ENCODE measurements around the gene THPO. TPM values are rescaled to one million over a fixed set of nuclear protein-coding genes. Genes with fewer than 3 reads are reported as not detected.

Gene THPO
- total RNA-seq, 6 donors from 2014 or later = 0.14 to 0.84 TPM; not detected in 4

GRCh38 chr3:184353546-184353941, 24.5 kb downstream of the THPO start:
- Histone ChIP-seq H3K4me1 (no peaks in the 10 kb centered on the region), H3K9me3 (no peaks in the 10 kb centered on the region), H3K4me3 (no peak overlapping the region), H3K36me3 (peaks cover 0 to 17% (median 0%) of the 10 kb centered on the region in 4 donors), H3K27ac (no peak overlapping the region), H3K27me3 (no peaks in the 10 kb centered on the region)
- TF ChIP-seq EP300 (IDR thresholded peaks at IDR 0.05) = no peak
- no peak for TF ChIP-seq POLR2AphosphoS5 (IDR thresholded peaks at IDR 0.05)
- TF ChIP-seq POLR2A (IDR thresholded peaks at IDR 0.05) = no peak
- no peak for TF ChIP-seq CTCF (IDR thresholded peaks at IDR 0.05)
- no peak for ATAC-seq (ENCODE audit: low FRiP score in 2 of 2)
- WGBS, 2 donors = 91 to 100% methylated on average over 5 to 11 of the region's 11 CpGs
- DNase-seq = no peak

- H3K27ac ChIP-seq = no peak overlapping the region
- H3K36me3 ChIP-seq = peaks cover 0 to 17% (median 0%) of the 10 kb centered on the region in 4 donors
- DNase-seq = no peak
- no peak overlapping the region for H3K4me3 ChIP-seq
- TF ChIP-seq POLR2AphosphoS5 (IDR thresholded peaks at IDR 0.05) (no peak), EP300 (IDR thresholded peaks at IDR 0.05) (no peak), CTCF (IDR thresholded peaks at IDR 0.05) (no peak), POLR2A (IDR thresholded peaks at IDR 0.05) (no peak)
- H3K27me3 ChIP-seq = no peaks in the 10 kb centered on the region
- no peaks in the 10 kb centered on the region for H3K4me1 ChIP-seq
- no peak for ATAC-seq (ENCODE audit: low FRiP score in 2 of 2)
- no peaks in the 10 kb centered on the region for H3K9me3 ChIP-seq
- 93 to 100% methylated on average over 1 to 6 of the region's 11 CpGs for WGBS, 2 donors
Measured at GRCh38 chr3:184352897-184353545, 25.0 kb downstream of the THPO start.

- no peak overlapping the region for H3K27ac ChIP-seq
- H3K4me1 ChIP-seq = no peaks in the 10 kb centered on the region
- WGBS, 2 donors = 84 to 91% methylated on average over 15 of the region's 15 CpGs
- TF ChIP-seq POLR2AphosphoS5 (IDR thresholded peaks at IDR 0.05) = no peak
- no peak for TF ChIP-seq POLR2A (IDR thresholded peaks at IDR 0.05)
- no peak for TF ChIP-seq EP300 (IDR thresholded peaks at IDR 0.05)
- no peak for TF ChIP-seq CTCF (IDR thresholded peaks at IDR 0.05)
- ATAC-seq (ENCODE audit: low FRiP score in 2 of 2) = peak in 1 of 2 donors; percentile 15
- no peak for DNase-seq
- H3K9me3 ChIP-seq = no peaks in the 10 kb centered on the region
- H3K4me3 ChIP-seq = no peak overlapping the region
- peaks cover 0 to 11% (median 0%) of the 10 kb centered on the region in 4 donors for H3K36me3 ChIP-seq
- H3K27me3 ChIP-seq = no peaks in the 10 kb centered on the region
Measured at GRCh38 chr3:184352149-184352785, 25.7 kb downstream of the THPO start.

GRCh38 chr3:184351511-184352148, 26.4 kb downstream of the THPO start:
- no peak overlapping the region for H3K27ac ChIP-seq
- ATAC-seq (ENCODE audit: low FRiP score in 2 of 2) = no peak

GRCh38 chr3:184350618-184351017, 27.4 kb downstream of the THPO start:
- ATAC-seq (ENCODE audit: low FRiP score in 2 of 2) (no peak), DNase-seq (no peak)
- H3K4me3 ChIP-seq = no peak overlapping the region
- 87 to 93% methylated on average over 6 of the region's 6 CpGs for WGBS, 2 donors
- no peak overlapping the region for H3K27ac ChIP-seq
- no peaks in the 10 kb centered on the region for H3K9me3 ChIP-seq
- no peaks in the 10 kb centered on the region for H3K27me3 ChIP-seq
- H3K36me3 ChIP-seq = peaks cover 0 to 2% (median 0%) of the 10 kb centered on the region in 4 donors
- no peak for TF ChIP-seq POLR2AphosphoS5 (IDR thresholded peaks at IDR 0.05)
- TF ChIP-seq EP300 (IDR thresholded peaks at IDR 0.05) = no peak
- TF ChIP-seq POLR2A (IDR thresholded peaks at IDR 0.05) = no peak
- no peak for TF ChIP-seq CTCF (IDR thresholded peaks at IDR 0.05)
- H3K4me1 ChIP-seq = peaks cover under 1 to 6% (median 5%) of the 10 kb centered on the region in 4 donors

More at GRCh38 chr3:184351511-184352148, 26.4 kb downstream of the THPO start:
- H3K9me3 ChIP-seq = no peaks in the 10 kb centered on the region
- H3K4me3 ChIP-seq = no peak overlapping the region
- no peak for DNase-seq
- no peak for TF ChIP-seq POLR2AphosphoS5 (IDR thresholded peaks at IDR 0.05)
- H3K27me3 ChIP-seq = no peaks in the 10 kb centered on the region
- 67 to 72% methylated on average over 9 of the region's 9 CpGs for WGBS, 2 donors
- H3K36me3 ChIP-seq = peaks cover 0 to 5% (median 0%) of the 10 kb centered on the region in 4 donors
- H3K4me1 ChIP-seq = no peaks in the 10 kb centered on the region

All from upper lobe of left lung (tissue), 6 donors.